ENCODE measurements around the gene TSHZ1.

TSHZ1 gene, protein sequence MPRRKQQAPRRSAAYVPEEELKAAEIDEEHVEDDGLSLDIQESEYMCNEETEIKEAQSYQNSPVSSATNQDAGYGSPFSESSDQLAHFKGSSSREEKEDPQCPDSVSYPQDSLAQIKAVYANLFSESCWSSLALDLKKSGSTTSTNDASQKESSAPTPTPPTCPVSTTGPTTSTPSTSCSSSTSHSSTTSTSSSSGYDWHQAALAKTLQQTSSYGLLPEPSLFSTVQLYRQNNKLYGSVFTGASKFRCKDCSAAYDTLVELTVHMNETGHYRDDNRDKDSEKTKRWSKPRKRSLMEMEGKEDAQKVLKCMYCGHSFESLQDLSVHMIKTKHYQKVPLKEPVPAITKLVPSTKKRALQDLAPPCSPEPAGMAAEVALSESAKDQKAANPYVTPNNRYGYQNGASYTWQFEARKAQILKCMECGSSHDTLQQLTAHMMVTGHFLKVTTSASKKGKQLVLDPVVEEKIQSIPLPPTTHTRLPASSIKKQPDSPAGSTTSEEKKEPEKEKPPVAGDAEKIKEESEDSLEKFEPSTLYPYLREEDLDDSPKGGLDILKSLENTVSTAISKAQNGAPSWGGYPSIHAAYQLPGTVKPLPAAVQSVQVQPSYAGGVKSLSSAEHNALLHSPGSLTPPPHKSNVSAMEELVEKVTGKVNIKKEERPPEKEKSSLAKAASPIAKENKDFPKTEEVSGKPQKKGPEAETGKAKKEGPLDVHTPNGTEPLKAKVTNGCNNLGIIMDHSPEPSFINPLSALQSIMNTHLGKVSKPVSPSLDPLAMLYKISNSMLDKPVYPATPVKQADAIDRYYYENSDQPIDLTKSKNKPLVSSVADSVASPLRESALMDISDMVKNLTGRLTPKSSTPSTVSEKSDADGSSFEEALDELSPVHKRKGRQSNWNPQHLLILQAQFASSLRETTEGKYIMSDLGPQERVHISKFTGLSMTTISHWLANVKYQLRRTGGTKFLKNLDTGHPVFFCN (N-terminal part only)

DNA sequence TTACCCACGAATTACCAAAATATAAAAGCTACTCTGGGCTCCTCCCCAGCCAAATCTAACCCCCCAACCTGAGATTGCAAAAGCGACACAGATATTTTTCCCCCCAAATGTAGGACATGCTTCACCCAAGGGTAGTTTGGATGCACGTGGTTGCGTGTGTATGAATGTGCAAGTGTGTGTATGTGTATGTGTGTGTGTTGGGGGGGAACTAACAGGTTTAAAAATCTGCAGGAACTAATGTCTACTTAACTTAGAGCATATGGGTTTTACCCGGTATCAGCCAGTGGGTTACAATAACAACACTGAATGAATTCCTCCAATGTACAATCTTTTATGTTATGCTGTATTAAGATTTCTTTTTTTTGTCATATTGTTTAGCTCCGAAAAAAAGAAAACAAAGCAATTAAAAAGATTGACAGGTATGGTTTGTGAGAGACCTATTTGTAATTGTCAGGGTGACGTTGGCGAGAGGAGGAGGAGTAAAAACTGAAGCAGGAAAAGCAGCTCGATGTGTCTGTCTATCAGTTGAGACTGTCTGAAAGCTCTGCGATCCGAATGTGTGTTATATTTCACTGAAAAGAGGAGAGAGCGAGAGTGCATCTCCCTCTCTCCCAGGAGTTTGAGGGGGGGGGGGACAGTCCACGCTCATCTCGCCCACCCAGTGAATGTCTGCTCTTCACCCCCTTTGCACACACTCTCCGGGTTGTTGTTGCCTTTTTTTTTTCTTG is at the start of gene TSHZ1:
TSHZ1 (plus strand) TSS at position 524 of the 728 bp plus-strand sequence. CDS start 1,080 bp downstream, outside the sequence.
- TF ChIP-seq, protein P1, sequence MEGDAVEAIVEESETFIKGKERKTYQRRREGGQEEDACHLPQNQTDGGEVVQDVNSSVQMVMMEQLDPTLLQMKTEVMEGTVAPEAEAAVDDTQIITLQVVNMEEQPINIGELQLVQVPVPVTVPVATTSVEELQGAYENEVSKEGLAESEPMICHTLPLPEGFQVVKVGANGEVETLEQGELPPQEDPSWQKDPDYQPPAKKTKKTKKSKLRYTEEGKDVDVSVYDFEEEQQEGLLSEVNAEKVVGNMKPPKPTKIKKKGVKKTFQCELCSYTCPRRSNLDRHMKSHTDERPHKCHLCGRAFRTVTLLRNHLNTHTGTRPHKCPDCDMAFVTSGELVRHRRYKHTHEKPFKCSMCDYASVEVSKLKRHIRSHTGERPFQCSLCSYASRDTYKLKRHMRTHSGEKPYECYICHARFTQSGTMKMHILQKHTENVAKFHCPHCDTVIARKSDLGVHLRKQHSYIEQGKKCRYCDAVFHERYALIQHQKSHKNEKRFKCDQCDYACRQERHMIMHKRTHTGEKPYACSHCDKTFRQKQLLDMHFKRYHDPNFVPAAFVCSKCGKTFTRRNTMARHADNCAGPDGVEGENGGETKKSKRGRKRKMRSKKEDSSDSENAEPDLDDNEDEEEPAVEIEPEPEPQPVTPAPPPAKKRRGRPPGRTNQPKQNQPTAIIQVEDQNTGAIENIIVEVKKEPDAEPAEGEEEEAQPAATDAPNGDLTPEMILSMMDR (IDR thresholded peaks at IDR 0.05; ENCODE audit: low read depth, low read length): no peak
- DNase-seq (ENCODE audit: extremely low read depth, low read depth): no peak

DNA sequence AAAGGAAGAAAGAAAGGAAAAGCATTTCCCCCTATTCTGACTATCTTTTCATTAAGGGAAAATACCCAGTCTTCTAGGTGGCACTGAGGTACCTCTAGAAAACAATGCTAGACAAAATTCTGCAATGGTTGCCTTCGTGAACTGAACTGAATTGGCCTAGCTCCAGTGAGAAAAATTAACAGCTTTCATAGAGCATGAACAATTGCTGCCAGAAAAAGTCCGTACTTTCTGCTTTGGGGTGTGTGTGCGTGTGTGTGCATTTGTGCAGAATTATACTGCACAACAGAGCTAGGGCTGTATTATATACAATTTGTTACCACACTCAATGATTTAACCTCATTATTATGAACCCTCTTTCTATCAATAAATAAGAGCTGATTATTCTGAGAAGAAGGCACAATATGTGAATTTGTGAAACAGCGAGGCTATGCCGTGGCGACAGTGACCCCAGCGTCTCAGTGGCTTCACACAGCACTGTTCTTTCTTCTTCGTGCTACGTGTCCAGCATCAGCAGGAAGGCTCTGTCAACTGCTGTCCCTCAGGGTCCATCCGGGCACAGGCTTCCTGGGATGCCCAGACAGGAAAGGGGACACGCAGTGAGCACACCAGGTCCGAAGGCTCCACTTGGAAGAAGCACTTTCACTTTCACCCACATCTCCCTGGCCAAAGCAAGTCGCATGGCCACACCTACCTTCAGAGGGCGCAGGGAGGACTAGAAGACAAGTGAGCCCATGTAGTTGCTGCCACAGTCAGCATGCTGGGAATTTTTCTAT is 49.2 kb upstream of the TSHZ1 start:
- TF ChIP-seq, protein P1 (IDR thresholded peaks at IDR 0.05; ENCODE audit: low read depth, low read length): no peak; the same call in 1 of the 2 replicates
- peak; percentile 10 for DNase-seq (ENCODE audit: extremely low read depth, low read depth)

DNA sequence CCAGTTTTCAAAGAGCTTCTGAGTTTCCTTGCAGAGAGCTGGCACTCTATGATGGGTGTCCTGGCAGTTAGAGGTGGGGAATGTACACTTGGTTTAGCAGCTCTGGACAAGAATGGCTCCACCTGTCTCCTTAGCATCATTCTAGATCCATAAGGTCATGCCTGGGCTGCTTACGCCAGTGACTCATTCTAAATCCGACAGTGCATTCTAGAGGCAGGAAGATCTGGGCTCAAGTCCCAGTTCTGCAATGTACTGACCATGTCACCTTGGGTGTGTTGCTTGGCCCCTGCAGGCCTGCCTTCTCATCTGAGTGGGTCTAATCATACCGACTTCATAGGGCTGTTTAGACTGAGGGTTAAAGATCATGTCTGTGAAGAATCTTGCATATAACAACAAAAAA is 48.1 kb upstream of the TSHZ1 start:
- TF ChIP-seq, protein P1 (IDR thresholded peaks at IDR 0.05; ENCODE audit: low read depth, low read length): no peak
- no peak for DNase-seq (ENCODE audit: extremely low read depth, low read depth)

DNA sequence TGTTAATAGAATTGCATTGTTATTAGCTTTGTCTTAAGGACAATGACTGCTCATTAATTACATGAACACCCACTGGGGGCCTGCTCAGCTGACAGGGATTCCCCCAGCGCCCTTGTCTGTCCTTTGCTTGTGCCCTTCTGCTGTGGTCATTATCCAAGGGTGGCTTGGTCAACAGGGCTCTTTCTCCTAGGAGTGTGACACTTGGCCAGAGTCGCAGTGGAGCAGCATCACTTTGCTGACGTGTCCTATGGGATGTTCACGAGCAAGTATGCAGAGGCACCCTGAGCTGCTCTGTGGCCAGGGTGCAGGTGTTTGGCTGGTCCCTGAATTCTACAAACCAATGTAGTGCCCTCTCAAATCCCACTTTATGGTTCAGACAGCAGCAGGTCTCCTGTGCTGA is 47.6 kb upstream of the TSHZ1 start:
- TF ChIP-seq, protein P1 (IDR thresholded peaks at IDR 0.05; ENCODE audit: low read depth, low read length): no peak
- DNase-seq (ENCODE audit: extremely low read depth, low read depth): no peak

DNA sequence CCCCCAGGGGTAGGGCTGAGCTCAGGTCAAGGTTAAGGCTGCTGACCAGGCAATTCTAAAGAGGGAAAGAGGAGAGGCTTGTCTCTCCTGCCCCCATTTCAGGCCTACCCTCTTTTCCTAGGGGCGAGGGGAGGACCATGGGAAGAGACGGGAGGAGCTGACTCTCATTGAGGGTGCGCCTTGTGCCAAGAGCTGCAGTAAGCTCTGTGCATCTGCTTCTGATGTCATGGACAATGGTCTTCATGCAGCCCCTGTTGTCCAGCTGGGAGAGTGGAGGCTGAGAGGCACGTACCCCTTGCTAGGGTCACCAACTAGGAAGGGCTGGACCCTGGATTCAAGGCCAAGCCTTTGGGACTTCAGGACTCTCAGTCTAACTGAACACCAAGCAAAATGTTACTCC is 46.9 kb upstream of the TSHZ1 start:
- TF ChIP-seq, protein P1 (IDR thresholded peaks at IDR 0.05; ENCODE audit: low read depth, low read length): no peak
- no peak for DNase-seq (ENCODE audit: extremely low read depth, low read depth)

DNA sequence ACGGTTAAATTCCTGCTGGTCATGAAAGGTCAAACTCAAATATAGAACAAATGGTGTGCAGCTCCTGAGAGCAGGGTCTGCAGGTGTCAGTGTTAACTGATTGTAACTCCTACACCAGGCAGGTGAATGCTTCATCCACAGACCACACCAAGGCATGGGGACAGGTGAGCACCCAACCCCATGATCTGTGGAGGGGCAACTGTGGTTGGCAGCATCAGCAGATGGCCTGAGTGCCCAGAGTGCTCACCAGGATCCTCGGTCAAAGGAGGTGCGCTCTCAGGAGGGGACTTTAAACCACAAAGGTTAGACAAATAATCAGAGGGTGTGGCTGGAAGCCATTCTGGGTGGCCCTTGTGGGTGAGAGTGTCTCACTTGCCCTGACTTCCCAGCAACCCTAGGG is 46.1 kb upstream of the TSHZ1 start:
- TF ChIP-seq, protein P1 (IDR thresholded peaks at IDR 0.05; ENCODE audit: low read depth, low read length): no peak
- DNase-seq (ENCODE audit: extremely low read depth, low read depth): no peak
